Body of pancreas (tissue), 4 donors: ENCODE results near the gene TTC33. TPM values are rescaled to one million over a fixed set of nuclear protein-coding genes. Genes with fewer than 3 reads are reported as not detected.
"Not testable (repeated sequence)": the region's sequence is repeated elsewhere in the genome, so short reads cannot be mapped to it uniquely, and the experiment has no call there.

Experiments used
- ATAC-seq: fragments of 150-250 bp; one replicate; pipeline ENCODE4 v1.9.1; 2016
- DNase-seq, 4 donors: peaks; one replicate each; pipeline ENCODE4 v3.0.0-alpha.2; 2019
- H3K27ac ChIP-seq, 4 donors: fragments of 200-600 bp; sonication (generic); 1 replicate in 3 of 4; 2 replicates in 1 of 4; pipeline versions ENCODE4 v1.5.1 to v1.6.1; 2016 to 2019; ENCODE audit warnings: mild to moderate bottlenecking in 1 of 4, mixed read lengths in 1 of 4, moderate library complexity in 1 of 4
- H3K27me3 ChIP-seq, 2 donors: fragments of 200-600 bp; sonication (generic); one replicate each; pipeline ENCODE4 v1.6.0; 2016; ENCODE audit warnings: mild to moderate bottlenecking in 1 of 2
- H3K36me3 ChIP-seq, 2 donors: fragments of 200-600 bp; sonication (generic); replicated peaks in 1 of 2; 2 replicates each; pipeline ENCODE4 v1.5.1; 2016; ENCODE audit warnings: low read depth in 2 of 2; ENCODE audit not compliant: insufficient read depth in 1 of 2
- H3K4me1 ChIP-seq: fragments of 200-600 bp; sonication (generic); one replicate; pipeline ENCODE4 v1.6.0; 2016
- H3K4me3 ChIP-seq, 2 donors: fragments of 200-600 bp; sonication (generic); 1 replicate in 1 of 2; 2 replicates in 1 of 2; pipeline ENCODE4 v1.5.1; 2016 to 2019
- H3K9me3 ChIP-seq, 3 donors: fragments of 200-600 bp; sonication (generic); 1 replicate in 2 of 3; 2 replicates in 1 of 3; pipeline ENCODE4 v1.5.1; 2016
- CTCF ChIP-seq, 7 experiments: fragments of 450-650 bp in 4 of 7; fragments of 200-600 bp in 3 of 7; sonication (generic) in 3 of 7; IDR thresholded peaks; one replicate each; pipeline ENCODE4 v1.5.1; 2016 to 2019; ENCODE audit warnings: antibody characterized with exemption in 7 of 7
- POLR2A ChIP-seq, 3 donors: fragments of 450-650 bp; IDR thresholded peaks; one replicate each; pipeline ENCODE4 v1.6.1; 2016; ENCODE audit warnings: antibody characterized with exemption in 3 of 3, mild to moderate bottlenecking in 2 of 3
- WGBS, 2 donors: methylation state at CpG; one replicate each; pipeline ENCODE4 v1.1.5; 2017; 5-methylcytosine and 5-hydroxymethylcytosine counted together
- intact Hi-C: fragments of 100-400 bp; cut with DNase I; formaldehyde crosslinking; loops from one replicate; pipeline ENCODE4 v1.15.1; 2023
- total RNA-seq, 2 donors: library from RNA; depleted of rRNA; stranded (reverse); fragments of >200 nt; gene quantifications; one replicate each; pipeline ENCODE4 v1.1.0, GENCODE V29; 2016

Gene TTC33
- total RNA-seq, 2 donors from 2014 or later, result 2.3 to 9.3 TPM

- no peak overlapping the region for H3K27ac ChIP-seq
- no peak for DNase-seq
- H3K4me1 ChIP-seq, result peaks cover 37% of the 10 kb centered on the region
- intact Hi-C loops, result no loop called here
- H3K4me3 ChIP-seq, result no peak overlapping the region
- H3K27me3 ChIP-seq, result no peaks in the 10 kb centered on the region
- no peak for TF ChIP-seq POLR2A (IDR thresholded peaks at IDR 0.05)
- no peak for TF ChIP-seq CTCF (IDR thresholded peaks at IDR 0.05)
- 38 to 42% methylated on average over 3 of the region's 3 CpGs for WGBS, 2 donors
- no peaks in the 10 kb centered on the region for H3K9me3 ChIP-seq
- H3K36me3 ChIP-seq, result no peaks in the 10 kb centered on the region
- no peak for ATAC-seq
Measured at GRCh38 chr5:40791715-40792139, 36.0 kb upstream of the TTC33 start.

- ATAC-seq (no peak), DNase-seq (no peak)
Measured at GRCh38 chr5:40790947-40791593, 35.3 kb upstream of the TTC33 start.

GRCh38 chr5:40788941-40789340 is 33.2 kb upstream of the TTC33 start:
- H3K4me3 ChIP-seq, intact Hi-C loops, ATAC-seq, H3K36me3 ChIP-seq, H3K27me3 ChIP-seq, H3K27ac ChIP-seq, H3K9me3 ChIP-seq, DNase-seq: not testable (repeated sequence)
- 94 to 99% methylated on average over 5 of the region's 5 CpGs for WGBS, 2 donors
- H3K4me1 ChIP-seq, result peaks cover 39% of the 10 kb centered on the region

More at GRCh38 chr5:40790947-40791593, 35.3 kb upstream of the TTC33 start:
- H3K4me3 ChIP-seq, result no peak overlapping the region
- no peaks in the 10 kb centered on the region for H3K36me3 ChIP-seq
- TF ChIP-seq CTCF (IDR thresholded peaks at IDR 0.05), result no peak
- TF ChIP-seq POLR2A (IDR thresholded peaks at IDR 0.05), result no peak
- H3K27me3 ChIP-seq, result no peaks in the 10 kb centered on the region
- intact Hi-C loops, result no loop called here
- 52 to 57% methylated on average over 3 of the region's 3 CpGs for WGBS, 2 donors
- peaks cover 30% of the 10 kb centered on the region for H3K4me1 ChIP-seq
- H3K9me3 ChIP-seq, result no peaks in the 10 kb centered on the region
- H3K27ac ChIP-seq, result no peak overlapping the region

- ATAC-seq (no peak), DNase-seq (no peak)
- WGBS, 2 donors, result 95 to 100% methylated on average over 1 of the region's 1 CpG
- Histone ChIP-seq H3K27me3 (no peaks in the 10 kb centered on the region), H3K36me3 (no peaks in the 10 kb centered on the region), H3K9me3 (no peaks in the 10 kb centered on the region), H3K4me3 (no peak overlapping the region), H3K27ac (no peak overlapping the region), H3K4me1 (peaks cover 47% of the 10 kb centered on the region)
- TF ChIP-seq POLR2A (IDR thresholded peaks at IDR 0.05), result no peak
- TF ChIP-seq CTCF (IDR thresholded peaks at IDR 0.05), result no peak
- intact Hi-C loops, result no loop called here
Measured at GRCh38 chr5:40787986-40788385, 32.2 kb upstream of the TTC33 start.

GRCh38 chr5:40786664-40787063 is 30.9 kb upstream of the TTC33 start:
- H3K4me3 ChIP-seq, intact Hi-C loops, H3K27me3 ChIP-seq, H3K9me3 ChIP-seq, ATAC-seq, DNase-seq, H3K27ac ChIP-seq, H3K36me3 ChIP-seq: not testable (repeated sequence)
- WGBS, 2 donors, result 86 to 100% methylated on average over 3 of the region's 3 CpGs
- H3K4me1 ChIP-seq, result peaks cover 48% of the 10 kb centered on the region

GRCh38 chr5:40784916-40785315 is 29.2 kb upstream of the TTC33 start:
- ATAC-seq (no peak), DNase-seq (no peak)
- intact Hi-C loops, result no loop called here
- H3K9me3 ChIP-seq, result no peaks in the 10 kb centered on the region
- H3K27me3 ChIP-seq, result no peaks in the 10 kb centered on the region
- H3K27ac ChIP-seq, result no peak overlapping the region
- H3K4me1 ChIP-seq, result peaks cover 38% of the 10 kb centered on the region
- TF ChIP-seq CTCF (IDR thresholded peaks at IDR 0.05) (no peak), POLR2A (IDR thresholded peaks at IDR 0.05) (no peak)
- no peaks in the 10 kb centered on the region for H3K36me3 ChIP-seq
- WGBS, 2 donors, result 83 to 100% methylated on average over 1 of the region's 1 CpG
- no peak overlapping the region for H3K4me3 ChIP-seq
